Common myeloid progenitor, CD34-positive (primary cell): Measurements from ENCODE around the gene ZNF281.

ENCODE experiments used
- CTCF ChIA-PET: fragments of 350-600 bp; sonication (Branson Sonifier 250); formaldehyde crosslinking; loops from one replicate; lab custom pipeline; 2021; ENCODE audit warnings: antibody characterized with exemption; lab: Charles Lee
- POLR2A ChIA-PET: fragments of 350-600 bp; sonication (Branson Sonifier 250); formaldehyde crosslinking; loops from one replicate; lab custom pipeline; 2021; ENCODE audit warnings: antibody characterized with exemption; lab: Charles Lee
- DNase-seq, 3 donors: peaks; one replicate each; pipeline versions ENCODE4 v3.0.0 to v3.0.0-alpha.2; 2013
- H3K27ac ChIP-seq, 2 experiments: 1 replicate in 1 of 2; 2 replicates in 1 of 2; pipeline ENCODE4 v1.7.0; 2013; ENCODE audit warnings: inconsistent platforms in 2 of 2, low read length in 2 of 2, mild to moderate bottlenecking in 2 of 2, low read depth in 1 of 2, moderate library complexity in 1 of 2; ENCODE audit not compliant: severe bottlenecking in 2 of 2, insufficient read depth in 1 of 2, poor library complexity in 1 of 2
- H3K27me3 ChIP-seq, 5 experiments: replicated peaks in 2 of 5; 1 replicate in 3 of 5; 2 replicates in 2 of 5; pipeline versions ENCODE4 v1.6.1 to v1.7.0; 2013; ENCODE audit warnings: low read length in 4 of 5, mild to moderate bottlenecking in 2 of 5, moderate library complexity in 2 of 5, inconsistent platforms in 1 of 5; ENCODE audit not compliant: insufficient read depth in 5 of 5, control insufficient read depth in 4 of 5
- H3K36me3 ChIP-seq, 4 experiments: 1 replicate in 2 of 4; 2 replicates in 2 of 4; pipeline versions ENCODE4 v1.6.1 to v1.7.0; 2013; ENCODE audit warnings: low read length in 3 of 4, control low read depth in 1 of 4, mild to moderate bottlenecking in 1 of 4; ENCODE audit not compliant: control insufficient read depth in 4 of 4, insufficient read depth in 4 of 4
- H3K4me1 ChIP-seq, 4 experiments: 1 replicate in 3 of 4; 2 replicates in 1 of 4; pipeline versions ENCODE4 v1.6.1 to v1.7.1; 2013; ENCODE audit warnings: low read length in 3 of 4, mild to moderate bottlenecking in 3 of 4, control low read depth in 1 of 4, inconsistent platforms in 1 of 4, moderate library complexity in 1 of 4; ENCODE audit not compliant: control insufficient read depth in 4 of 4, insufficient read depth in 4 of 4; ENCODE audit errors: control extremely low read depth in 1 of 4
- H3K4me3 ChIP-seq, 7 experiments: 1 replicate in 4 of 7; 2 replicates in 3 of 7; pipeline versions ENCODE4 v1.5.1 to v1.7.0; 2013; ENCODE audit warnings: mild to moderate bottlenecking in 7 of 7, low read length in 6 of 7, moderate library complexity in 6 of 7, inconsistent platforms in 2 of 7, low read depth in 2 of 7, control low read depth in 1 of 7; ENCODE audit not compliant: insufficient read depth in 4 of 7, control insufficient read depth in 1 of 7; ENCODE audit errors: extremely low read depth in 1 of 7
- H3K9me3 ChIP-seq, 5 experiments: 1 replicate in 4 of 5; 2 replicates in 1 of 5; pipeline versions ENCODE4 v1.6.1 to v1.7.1; 2013; ENCODE audit warnings: low read length in 4 of 5, mild to moderate bottlenecking in 2 of 5, inconsistent platforms in 1 of 5, low read depth in 1 of 5, moderate library complexity in 1 of 5; ENCODE audit not compliant: control insufficient read depth in 4 of 5, insufficient read depth in 2 of 5; ENCODE audit errors: control extremely low read depth in 1 of 5
- WGBS: methylation state at CpG from one replicate; pipeline ENCODE4 v1.1.5; 2013; ENCODE audit not compliant: insufficient coverage; 5-methylcytosine and 5-hydroxymethylcytosine counted together

The ZNF281 gene

DNA sequence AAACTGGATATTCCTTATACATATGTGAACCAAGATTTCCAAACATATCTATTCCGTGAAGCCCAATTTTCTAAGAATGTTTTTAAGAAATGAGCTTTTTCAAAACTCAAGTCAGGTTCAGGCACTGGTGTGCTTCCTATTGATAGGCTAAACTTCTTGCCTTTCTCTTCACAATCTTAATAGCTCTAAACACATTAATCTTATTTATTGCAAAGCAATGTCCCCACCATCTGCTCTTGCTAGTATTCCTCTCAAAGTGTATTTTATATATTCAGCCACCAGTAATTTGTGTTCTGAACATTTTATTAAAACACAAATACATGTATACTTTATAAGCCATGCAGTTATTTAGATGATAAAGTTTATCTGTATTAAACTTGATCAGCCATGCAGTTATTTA is 11.5 kb downstream of the ZNF281 start:
- DNase-seq, result no peak
- no peak overlapping the region for H3K27ac ChIP-seq
- H3K4me1 ChIP-seq, result peaks cover 0 to 3% (median 0%) of the 10 kb centered on the region in 4 experiments
- CTCF ChIA-PET, result interaction anchor here (0.6 to 1.4 kb wide), 2 partner anchors 26 to 31 kb away, joined by 4 to 5 read pairs; no protein-coding TSS in a partner anchor
- H3K27me3 ChIP-seq, result no peaks in the 10 kb centered on the region
- POLR2A ChIA-PET, result no interaction called here
- no peak overlapping the region for H3K4me3 ChIP-seq
- peaks cover 0 to 12% (median 4%) of the 10 kb centered on the region in 4 experiments for H3K36me3 ChIP-seq
- H3K9me3 ChIP-seq, result no peaks in the 10 kb centered on the region
- whole genome bisulfite sequencing, result no CpG with 5 or more reads among the region's 1 CpG

DNA sequence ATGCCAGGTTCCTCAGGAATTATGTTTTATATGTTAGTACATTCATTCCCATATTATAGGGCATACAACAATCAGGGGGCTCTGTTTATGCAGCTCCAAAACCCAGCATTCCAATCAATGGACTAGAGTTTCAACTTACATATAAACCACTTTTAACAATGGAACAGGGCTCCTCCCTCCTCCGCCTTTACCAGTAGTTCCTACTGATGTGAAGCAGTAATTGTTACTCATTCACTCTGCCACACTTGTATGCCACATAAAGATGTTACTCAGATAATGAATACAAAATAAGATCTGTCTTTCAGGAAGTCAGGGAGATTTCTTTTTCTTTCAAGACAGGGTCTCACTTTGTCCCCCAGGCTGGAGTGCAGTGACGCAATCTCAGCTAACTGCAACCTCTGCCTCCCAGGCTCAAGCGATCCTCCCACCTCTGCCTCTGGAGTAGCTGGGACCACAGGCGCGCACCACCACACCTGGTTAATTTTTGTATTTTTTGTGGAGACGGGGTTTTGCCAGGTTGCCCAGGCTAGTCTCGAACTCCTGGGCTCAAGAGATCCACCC is 17.1 kb downstream of the ZNF281 start:
- Histone ChIP-seq H3K9me3 (no peaks in the 10 kb centered on the region), H3K27me3 (no peaks in the 10 kb centered on the region), H3K27ac (no peak overlapping the region), H3K4me3 (no peak overlapping the region), H3K4me1 (peaks cover 0 to 3% (median 0%) of the 10 kb centered on the region in 4 experiments), H3K36me3 (no peaks in the 10 kb centered on the region)
- ChIA-PET POLR2A (no interaction called here), CTCF (interaction anchor here (0.6 kb wide), 1 partner anchor 51 kb away, joined by 4 read pairs; no protein-coding TSS in a partner anchor)
- 97% methylated on average over 4 of the region's 7 CpGs for WGBS
- no peak for DNase-seq

DNA sequence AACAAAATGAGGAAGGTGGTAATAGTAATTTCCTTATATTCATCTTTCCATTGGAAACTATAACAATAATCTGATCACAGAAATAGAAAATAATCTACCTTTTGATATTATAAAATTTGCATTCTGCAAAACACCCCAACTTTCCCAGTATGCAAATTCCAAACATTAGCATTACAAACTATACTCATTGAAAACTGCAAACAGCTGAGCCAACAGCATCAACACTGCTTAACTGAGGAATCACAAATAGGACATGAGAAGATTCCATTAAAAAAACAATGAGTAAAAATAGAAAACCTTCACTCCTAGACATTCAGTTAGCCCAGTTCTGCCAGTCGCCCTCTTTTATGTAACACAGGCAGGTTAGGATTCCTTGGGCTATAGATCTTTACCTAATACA is 18.1 kb downstream of the ZNF281 start:
- DNase-seq, result no peak
- no peaks in the 10 kb centered on the region for H3K27me3 ChIP-seq
- peaks cover 0 to 3% (median 0%) of the 10 kb centered on the region in 4 experiments for H3K4me1 ChIP-seq
- H3K27ac ChIP-seq, result no peak overlapping the region
- no peaks in the 10 kb centered on the region for H3K9me3 ChIP-seq
- H3K4me3 ChIP-seq, result no peak overlapping the region
- CTCF ChIA-PET, result no interaction called here
- H3K36me3 ChIP-seq, result no peaks in the 10 kb centered on the region
- POLR2A ChIA-PET, result no interaction called here
- 100% methylated on average over 1 of the region's 1 CpG for WGBS

DNA sequence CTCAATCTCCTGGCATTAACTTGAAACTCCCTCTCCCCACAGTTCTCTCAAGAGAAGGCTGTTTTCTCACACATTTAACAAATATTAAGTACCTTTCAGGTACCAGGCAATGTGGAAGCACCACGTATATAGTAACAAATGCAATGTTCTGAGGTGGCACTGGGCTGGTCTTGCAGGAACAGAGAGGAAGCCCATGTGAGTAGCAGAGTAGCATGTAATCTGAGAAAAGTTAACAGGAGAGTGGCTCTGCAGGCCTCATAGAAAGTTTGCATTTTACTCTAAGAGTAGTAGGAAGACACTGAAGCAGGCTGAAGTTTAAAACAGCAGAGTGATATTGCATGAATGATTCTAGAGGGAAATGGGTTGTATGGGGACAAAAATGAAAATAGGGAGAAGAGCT is 21.0 kb downstream of the ZNF281 start:
- no CpG with 5 or more reads among the region's 1 CpG for WGBS
- ChIA-PET POLR2A (no interaction called here), CTCF (no interaction called here)
- no peak overlapping the region for H3K4me3 ChIP-seq
- H3K36me3 ChIP-seq, result no peaks in the 10 kb centered on the region
- H3K4me1 ChIP-seq, result no peaks in the 10 kb centered on the region
- H3K27me3 ChIP-seq, result no peaks in the 10 kb centered on the region
- no peak overlapping the region for H3K27ac ChIP-seq
- no peak for DNase-seq
- no peaks in the 10 kb centered on the region for H3K9me3 ChIP-seq

DNA sequence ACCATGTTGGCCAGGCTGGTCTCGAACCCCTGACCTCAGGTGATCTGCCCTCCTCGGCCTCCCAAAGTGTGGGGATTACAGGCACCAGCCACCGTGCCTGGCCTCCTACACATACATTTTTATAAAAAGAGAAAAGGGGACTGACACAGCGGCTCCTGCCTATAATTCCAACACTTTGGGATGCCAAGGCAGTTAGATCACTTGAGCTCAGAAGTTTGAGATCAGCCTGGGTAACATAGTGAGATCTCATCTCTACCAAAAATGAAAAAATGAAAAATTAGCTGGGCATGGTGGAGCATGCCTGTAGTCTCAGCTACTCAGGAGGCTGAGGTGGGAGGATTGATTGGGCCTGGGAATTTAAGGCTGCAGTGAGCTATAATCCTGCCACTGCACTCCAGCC is 23.4 kb downstream of the ZNF281 start:
- Histone ChIP-seq H3K4me3 (no peak overlapping the region), H3K36me3 (no peaks in the 10 kb centered on the region), H3K4me1 (no peaks in the 10 kb centered on the region), H3K9me3 (no peaks in the 10 kb centered on the region), H3K27ac (no peak overlapping the region), H3K27me3 (no peaks in the 10 kb centered on the region)
- ChIA-PET CTCF (interaction anchor here (0.7 to 1.0 kb wide), 2 partner anchors 247 to 286 kb away, joined by 3 read pairs; no protein-coding TSS in a partner anchor), POLR2A (no interaction called here)
- no peak for DNase-seq
- WGBS, result no CpG with 5 or more reads among the region's 4 CpGs

DNA sequence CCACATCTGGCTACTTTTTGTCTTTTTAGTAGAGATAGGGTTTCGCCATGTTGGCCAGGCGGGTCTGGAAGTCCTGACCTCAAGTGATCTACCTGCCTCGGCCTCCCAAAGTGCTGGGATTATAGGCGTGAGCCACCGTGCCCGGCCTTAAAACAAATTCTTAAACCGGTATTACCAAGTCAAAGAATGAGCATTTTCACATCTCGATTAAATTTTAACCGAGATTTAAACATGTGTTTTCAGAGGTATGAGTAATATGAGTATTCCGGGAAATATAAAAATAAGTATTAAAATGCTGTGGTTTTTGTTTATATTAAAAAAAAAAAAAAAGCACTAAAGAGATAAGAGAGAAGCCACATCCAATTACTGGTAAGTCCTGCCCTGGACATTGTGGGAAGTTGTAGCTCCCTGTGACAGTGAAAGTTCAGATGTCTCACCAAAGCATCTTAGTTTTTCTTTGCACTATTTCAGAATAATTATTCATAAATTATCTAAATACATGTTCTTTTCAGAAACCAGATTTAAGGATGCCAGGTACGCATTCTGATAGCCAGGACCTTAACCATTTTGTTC is 24.9 kb downstream of the ZNF281 start:
- CTCF ChIA-PET, result interaction anchor here (0.6 to 1.0 kb wide), 2 partner anchors 12 to 117 kb away, joined by 3 read pairs; no protein-coding TSS in a partner anchor
- WGBS, result 96% methylated on average over 10 of the region's 11 CpGs

DNA sequence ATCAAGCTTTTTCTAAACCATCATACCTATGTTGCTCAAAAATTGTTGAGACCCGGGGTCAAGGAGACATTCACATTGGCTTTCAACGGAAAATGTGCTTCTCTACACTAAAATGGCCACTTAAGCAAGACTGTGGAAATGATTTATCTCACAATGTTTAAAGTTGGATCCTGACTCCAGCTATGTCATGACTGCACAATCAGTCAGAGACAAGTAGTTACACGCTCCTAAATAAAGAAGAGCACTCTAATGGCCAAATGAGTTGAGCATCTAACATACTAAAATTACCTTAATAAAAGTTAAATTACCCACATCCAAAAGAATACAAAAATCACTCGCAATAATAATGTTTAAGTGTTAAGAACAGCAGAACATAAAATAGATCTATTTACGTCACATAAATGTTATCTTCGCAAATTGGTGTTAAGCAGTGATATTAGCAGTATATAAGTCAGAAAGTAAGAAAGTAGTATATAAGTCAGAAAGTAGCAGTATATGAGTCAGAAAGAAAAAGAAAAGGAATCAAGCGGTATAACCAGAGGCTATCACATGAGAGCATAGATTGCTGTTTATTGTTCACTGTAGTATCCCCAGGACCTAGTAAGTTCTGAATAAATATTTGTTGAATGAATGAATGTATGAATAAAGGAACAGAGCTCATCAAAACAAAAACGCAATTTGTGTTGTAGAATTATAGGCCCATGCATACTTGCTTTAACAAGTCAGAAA is 28.4 kb downstream of the ZNF281 start:
- H3K27me3 ChIP-seq, result no peaks in the 10 kb centered on the region
- CTCF ChIA-PET, result interaction anchor here (1.1 to 1.8 kb wide), 2 partner anchors 12 to 37 kb away, joined by 4 read pairs; no protein-coding TSS in a partner anchor
- POLR2A ChIA-PET, result no interaction called here
- H3K36me3 ChIP-seq, result no peaks in the 10 kb centered on the region
- H3K4me1 ChIP-seq, result no peaks in the 10 kb centered on the region
- H3K9me3 ChIP-seq, result no peaks in the 10 kb centered on the region
- H3K4me3 ChIP-seq, result no peak overlapping the region
- H3K27ac ChIP-seq, result no peak overlapping the region
- WGBS, result 96% methylated on average over 4 of the region's 8 CpGs
- no peak for DNase-seq

More for the DNA sequence above, 24.9 kb downstream of the ZNF281 start:
- no peak for DNase-seq
- H3K27me3 ChIP-seq, result no peaks in the 10 kb centered on the region
- no peak overlapping the region for H3K4me3 ChIP-seq
- H3K4me1 ChIP-seq, result no peaks in the 10 kb centered on the region
- POLR2A ChIA-PET, result no interaction called here
- H3K27ac ChIP-seq, result no peak overlapping the region
- no peaks in the 10 kb centered on the region for H3K9me3 ChIP-seq
- H3K36me3 ChIP-seq, result no peaks in the 10 kb centered on the region
